ENCODE measurements around the gene EID2B. TPM values are rescaled to one million over a fixed set of nuclear protein-coding genes. Genes with fewer than 3 reads are reported as not detected.

EID2B gene
- total and polyA plus RNA-seq, 2 of the 13 experiments (the other 11 are each of a cell fraction or from before 2014, with no cell fraction given), result 2.5 to 3.7 TPM

- no peak for FAIRE-seq
- Histone ChIP-seq H3K9ac (ENCODE audit: insufficient read depth, low read depth, low read length) (no peak overlapping the region), H2AFZ (ENCODE audit: low read length) (peak overlapping the region; percentile 66), H3K27ac (ENCODE audit: extremely low read length, insufficient read depth, low read length) (no peak overlapping the region), H3K4me1 (ENCODE audit: insufficient read depth, low read length) (peaks cover 26% of the 10 kb centered on the region), H3K27me3 (ENCODE audit: control insufficient read depth in 1 of 2, insufficient read depth in 2 of 2, low read length in 2 of 2) (no peaks in the 10 kb centered on the region), H3K4me2 (ENCODE audit: low read depth, low read length) (peak overlapping the region; percentile 74), H3K79me2 (ENCODE audit: insufficient read depth, low read length) (no peaks in the 10 kb centered on the region), H3K36me3 (replicated peaks in 1 of 2; ENCODE audit: control insufficient read depth in 1 of 2, insufficient read depth in 2 of 2, low read length in 2 of 2) (no peaks in the 10 kb centered on the region), H3K4me3 (replicated peaks in 1 of 3; ENCODE audit: insufficient read depth in 1 of 3, low read depth in 2 of 3, low read length in 3 of 3) (peak overlapping the region in 2 of 3 experiments; percentile 43 to 53; a peak in 2 of 6 replicates), H4K20me1 (ENCODE audit: insufficient read depth, low read length) (no peaks in the 10 kb centered on the region), H3K9me3 (ENCODE audit: low read length) (no peaks in the 10 kb centered on the region)
- no TSS peak for BruUV-seq (replicated peaks)
- WGBS (ENCODE audit: low lambda C conversion rate), result 45% methylated on average over 6 of the region's 6 CpGs
- in situ Hi-C loops (cut with HindIII; ENCODE audit: extremely low pct_ligation_motif_present, low pct_unique_long_range_greater_than_20kb), result no loop called here
- no peak for DNase-seq (ENCODE audit: low spot score)
- intact Hi-C loops (cut with micrococcal nuclease; ENCODE audit: unreplicated experiment), result no loop called here
- 0 out of 3 replicates have a peak, but pooled peaks have one; percentile 20 for ATAC-seq
- ChIA-PET POLR2A (no interaction called here), CTCF (ENCODE audit: low intra/inter-chr PET ratio, low total read pairs) (no interaction called here)
- TF ChIP-seq NPAS2 (CRISPR knock-in tag; IDR thresholded peaks at IDR 0.05; ENCODE audit: borderline replicate concordance) (no peak), ZIK1 (CRISPR knock-in tag; IDR thresholded peaks at IDR 0.05; ENCODE audit: borderline replicate concordance, low read depth) (no peak), KDM4B (CRISPR knock-in tag; IDR thresholded peaks at IDR 0.05) (no peak), ZNF678 (CRISPR knock-in tag; IDR thresholded peaks at IDR 0.05) (no peak), THAP7 (CRISPR knock-in tag; IDR thresholded peaks at IDR 0.05) (no peak), ZNF276 (CRISPR knock-in tag; IDR thresholded peaks at IDR 0.05; ENCODE audit: low read depth) (no peak), RAD21 (CRISPR knock-in tag; IDR thresholded peaks at IDR 0.05) (no peak), ZNF660 (CRISPR knock-in tag; IDR thresholded peaks at IDR 0.05; ENCODE audit: borderline replicate concordance, low read depth) (no peak), RFX5 (IDR thresholded peaks at IDR 0.05; ENCODE audit: low read depth, low read length) (no peak), ZNF160 (CRISPR knock-in tag; IDR thresholded peaks at IDR 0.05) (no peak)
Observed at GRCh38 chr19:39558624-39559117, 26.0 kb upstream of the EID2B start.

Data from HepG2 (cell line).